Measurements from ENCODE around the gene ACAA2.

ACAA2 gene

GRCh38 chr18:49767111-49768050, 46.0 kb downstream of the ACAA2 start:
- Histone ChIP-seq H3K27ac (ENCODE audit: low read depth, low read length) (no peak overlapping the region), H3K9me2 (replicated peaks; ENCODE audit: control insufficient read depth, low read length) (no peaks in the 10 kb centered on the region), H3K4me1 (ENCODE audit: control insufficient read depth, low read length) (no peaks in the 10 kb centered on the region), H4K20me1 (ENCODE audit: control insufficient read depth, insufficient read depth, low read depth, low read length) (no peaks in the 10 kb centered on the region), H3F3A (ENCODE audit: control insufficient read depth, insufficient read depth) (no peaks in the 10 kb centered on the region), H3K9me3 (ENCODE audit: control insufficient read depth, insufficient read depth, low read length) (no peaks in the 10 kb centered on the region), H3K36me3 (ENCODE audit: control insufficient read depth, low read length) (no peaks in the 10 kb centered on the region), H3K79me2 (ENCODE audit: control insufficient read depth, low read length) (no peaks in the 10 kb centered on the region), H3K4me3 (ENCODE audit: low read length) (no peak overlapping the region), H3K27me3 (ENCODE audit: control insufficient read depth, low read length) (0 out of 2 replicates have a peak, but pooled peaks cover 2% of the 10 kb centered on the region), H3K4me2 (ENCODE audit: low read length) (no peak overlapping the region)
- TF ChIP-seq, protein P1, sequence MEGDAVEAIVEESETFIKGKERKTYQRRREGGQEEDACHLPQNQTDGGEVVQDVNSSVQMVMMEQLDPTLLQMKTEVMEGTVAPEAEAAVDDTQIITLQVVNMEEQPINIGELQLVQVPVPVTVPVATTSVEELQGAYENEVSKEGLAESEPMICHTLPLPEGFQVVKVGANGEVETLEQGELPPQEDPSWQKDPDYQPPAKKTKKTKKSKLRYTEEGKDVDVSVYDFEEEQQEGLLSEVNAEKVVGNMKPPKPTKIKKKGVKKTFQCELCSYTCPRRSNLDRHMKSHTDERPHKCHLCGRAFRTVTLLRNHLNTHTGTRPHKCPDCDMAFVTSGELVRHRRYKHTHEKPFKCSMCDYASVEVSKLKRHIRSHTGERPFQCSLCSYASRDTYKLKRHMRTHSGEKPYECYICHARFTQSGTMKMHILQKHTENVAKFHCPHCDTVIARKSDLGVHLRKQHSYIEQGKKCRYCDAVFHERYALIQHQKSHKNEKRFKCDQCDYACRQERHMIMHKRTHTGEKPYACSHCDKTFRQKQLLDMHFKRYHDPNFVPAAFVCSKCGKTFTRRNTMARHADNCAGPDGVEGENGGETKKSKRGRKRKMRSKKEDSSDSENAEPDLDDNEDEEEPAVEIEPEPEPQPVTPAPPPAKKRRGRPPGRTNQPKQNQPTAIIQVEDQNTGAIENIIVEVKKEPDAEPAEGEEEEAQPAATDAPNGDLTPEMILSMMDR (IDR thresholded peaks at IDR 0.05; ENCODE audit: low read depth, low read length, poor library complexity, severe bottlenecking) = no peak
- no peak for TF ChIP-seq EZH2phosphoT487 (IDR thresholded peaks at IDR 0.05; ENCODE audit: borderline replicate concordance, low read length)

- Histone ChIP-seq H3K9me3 (ENCODE audit: control insufficient read depth, insufficient read depth, low read length) (no peaks in the 10 kb centered on the region), H3K79me2 (ENCODE audit: control insufficient read depth, low read length) (no peaks in the 10 kb centered on the region), H3K36me3 (ENCODE audit: control insufficient read depth, low read length) (no peaks in the 10 kb centered on the region), H3K4me3 (ENCODE audit: low read length) (no peak overlapping the region), H3K4me2 (ENCODE audit: low read length) (no peak overlapping the region), H3F3A (ENCODE audit: control insufficient read depth, insufficient read depth) (no peaks in the 10 kb centered on the region), H3K9me2 (replicated peaks; ENCODE audit: control insufficient read depth, low read length) (no peaks in the 10 kb centered on the region), H3K27ac (ENCODE audit: low read depth, low read length) (no peak overlapping the region), H4K20me1 (ENCODE audit: control insufficient read depth, insufficient read depth, low read depth, low read length) (no peaks in the 10 kb centered on the region), H3K27me3 (ENCODE audit: control insufficient read depth, low read length) (0 out of 2 replicates have a peak, but pooled peaks cover 2% of the 10 kb centered on the region), H3K4me1 (ENCODE audit: control insufficient read depth, low read length) (no peaks in the 10 kb centered on the region)
- TF ChIP-seq, protein P1 (IDR thresholded peaks at IDR 0.05; ENCODE audit: low read depth, low read length, poor library complexity, severe bottlenecking) = no peak
- TF ChIP-seq EZH2phosphoT487 (IDR thresholded peaks at IDR 0.05; ENCODE audit: borderline replicate concordance, low read length) = no peak
Measured at GRCh38 chr18:49766646-49767045, 46.7 kb downstream of the ACAA2 start.

- Histone ChIP-seq H3K36me3 (ENCODE audit: control insufficient read depth, low read length) (no peaks in the 10 kb centered on the region), H3K4me2 (ENCODE audit: low read length) (no peak overlapping the region), H3K79me2 (ENCODE audit: control insufficient read depth, low read length) (no peaks in the 10 kb centered on the region), H3K4me1 (ENCODE audit: control insufficient read depth, low read length) (no peaks in the 10 kb centered on the region), H3F3A (ENCODE audit: control insufficient read depth, insufficient read depth) (no peaks in the 10 kb centered on the region), H3K9me2 (replicated peaks; ENCODE audit: control insufficient read depth, low read length) (no peaks in the 10 kb centered on the region), H4K20me1 (ENCODE audit: control insufficient read depth, insufficient read depth, low read depth, low read length) (no peaks in the 10 kb centered on the region), H3K27ac (ENCODE audit: low read depth, low read length) (no peak overlapping the region), H3K9me3 (ENCODE audit: control insufficient read depth, insufficient read depth, low read length) (no peaks in the 10 kb centered on the region), H3K4me3 (ENCODE audit: low read length) (no peak overlapping the region), H3K27me3 (ENCODE audit: control insufficient read depth, low read length) (no peaks in the 10 kb centered on the region)
- TF ChIP-seq, protein P1 (IDR thresholded peaks at IDR 0.05; ENCODE audit: low read depth, low read length, poor library complexity, severe bottlenecking) = no peak
- TF ChIP-seq EZH2phosphoT487 (IDR thresholded peaks at IDR 0.05; ENCODE audit: borderline replicate concordance, low read length) = no peak
Measured at GRCh38 chr18:49764032-49764431, 49.3 kb downstream of the ACAA2 start.
